Measurements from ENCODE around the gene NEIL3.

DNA sequence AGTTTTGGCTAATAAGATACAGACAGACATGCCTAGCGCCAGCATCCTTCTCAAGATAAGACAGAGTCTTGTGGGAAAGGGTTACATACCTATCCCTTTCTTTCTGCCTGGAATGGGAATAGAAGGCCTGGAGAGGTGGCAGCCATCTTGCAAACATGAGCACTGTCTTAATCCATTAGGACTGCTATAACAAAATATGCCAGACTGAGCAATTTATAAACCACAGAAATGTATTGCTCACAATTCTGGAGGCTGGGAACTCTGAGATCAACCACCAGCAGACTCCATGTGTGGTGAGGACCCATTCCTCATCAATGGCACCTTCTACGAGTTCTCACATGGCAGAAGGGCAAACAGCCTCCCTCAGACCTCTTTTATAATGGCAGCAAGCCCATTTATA lies 26.5 kb upstream of the NEIL3 start:
- TF ChIP-seq, protein P1, sequence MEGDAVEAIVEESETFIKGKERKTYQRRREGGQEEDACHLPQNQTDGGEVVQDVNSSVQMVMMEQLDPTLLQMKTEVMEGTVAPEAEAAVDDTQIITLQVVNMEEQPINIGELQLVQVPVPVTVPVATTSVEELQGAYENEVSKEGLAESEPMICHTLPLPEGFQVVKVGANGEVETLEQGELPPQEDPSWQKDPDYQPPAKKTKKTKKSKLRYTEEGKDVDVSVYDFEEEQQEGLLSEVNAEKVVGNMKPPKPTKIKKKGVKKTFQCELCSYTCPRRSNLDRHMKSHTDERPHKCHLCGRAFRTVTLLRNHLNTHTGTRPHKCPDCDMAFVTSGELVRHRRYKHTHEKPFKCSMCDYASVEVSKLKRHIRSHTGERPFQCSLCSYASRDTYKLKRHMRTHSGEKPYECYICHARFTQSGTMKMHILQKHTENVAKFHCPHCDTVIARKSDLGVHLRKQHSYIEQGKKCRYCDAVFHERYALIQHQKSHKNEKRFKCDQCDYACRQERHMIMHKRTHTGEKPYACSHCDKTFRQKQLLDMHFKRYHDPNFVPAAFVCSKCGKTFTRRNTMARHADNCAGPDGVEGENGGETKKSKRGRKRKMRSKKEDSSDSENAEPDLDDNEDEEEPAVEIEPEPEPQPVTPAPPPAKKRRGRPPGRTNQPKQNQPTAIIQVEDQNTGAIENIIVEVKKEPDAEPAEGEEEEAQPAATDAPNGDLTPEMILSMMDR (conservative IDR thresholded peaks at IDR 0.05), result no peak
- no peak for TF ChIP-seq ZFX (IDR thresholded peaks at IDR 0.05)
